Stimulated activated CD4-positive, alpha-beta T cell treated with anti-CD3 and anti-CD28 coated beads, Interleukin-15, amount 100 ng/mL, for 24 hours (primary cell): ENCODE results near the gene PCNX3.
"Not testable (repeated sequence)": the region's sequence is repeated elsewhere in the genome, so short reads cannot be mapped to it uniquely, and the experiment has no call there.

ENCODE experiments used
- DNase-seq: peaks from one replicate; pipeline ENCODE4 v3.0.0-alpha.2; 2020

PCNX3 gene

GRCh38 chr11:65657426-65657825 is 41.9 kb downstream of the PCNX3 start:
- no peak for DNase-seq

GRCh38 chr11:65658174-65659021 is 42.8 kb downstream of the PCNX3 start:
- no peak for DNase-seq

- DNase-seq = no peak
These were observed 44.5 kb downstream of the PCNX3 start for GRCh38 chr11:65660038-65660437.

GRCh38 chr11:65660908-65661307 is 45.3 kb downstream of the PCNX3 start:
- not testable (repeated sequence) for DNase-seq

GRCh38 chr11:65661599-65662246 is 46.1 kb downstream of the PCNX3 start:
- DNase-seq = no peak

GRCh38 chr11:65662247-65662798 is 46.7 kb downstream of the PCNX3 start:
- no peak for DNase-seq

- DNase-seq = peak; percentile 93
These were observed 47.4 kb downstream of the PCNX3 start, which contains the start of gene RELA for GRCh38 chr11:65662799-65663638. RELA (minus strand) TSS chr11:65662916; CDS start chr11:65662832, 84 bp downstream.

GRCh38 chr11:65663639-65664200 is 48.1 kb downstream of the PCNX3 start:
- DNase-seq = peak; percentile 75

GRCh38 chr11:65672180-65672860 is 56.7 kb downstream of the PCNX3 start:
- DNase-seq = no peak

GRCh38 chr11:65672982-65673381 is 57.4 kb downstream of the PCNX3 start:
- no peak for DNase-seq

GRCh38 chr11:65680192-65680743 is 64.7 kb downstream of the PCNX3 start:
- DNase-seq = no peak

GRCh38 chr11:65683480-65683879 is 67.9 kb downstream of the PCNX3 start:
- not testable (repeated sequence) for DNase-seq

GRCh38 chr11:65685981-65686380 is 70.4 kb downstream of the PCNX3 start:
- no peak for DNase-seq
